ENCODE data around the gene POU4F3. TPM values are rescaled to one million over a fixed set of nuclear protein-coding genes. Genes with fewer than 3 reads are reported as not detected.

Gene POU4F3
- total RNA-seq, 1 donor = not detected

- H3K4me3 ChIP-seq (ENCODE audit: low read depth, low read length) = no peak overlapping the region
- no peak for TF ChIP-seq CTCF (IDR thresholded peaks at IDR 0.05; ENCODE audit: insufficient read depth, low read depth, low read length)
- DNase-seq (ENCODE audit: low read depth) = no peak
Measured at GRCh38 chr5:146327989-146328388, 10.7 kb upstream of the POU4F3 start.

GRCh38 chr5:146329697-146330096, 8.9 kb upstream of the POU4F3 start:
- no peak for DNase-seq (ENCODE audit: low read depth)
- H3K4me3 ChIP-seq (ENCODE audit: low read depth, low read length) = no peak overlapping the region
- TF ChIP-seq CTCF (IDR thresholded peaks at IDR 0.05; ENCODE audit: insufficient read depth, low read depth, low read length) = no peak

- no peak overlapping the region for H3K4me3 ChIP-seq (ENCODE audit: low read depth, low read length)
- no peak for TF ChIP-seq CTCF (IDR thresholded peaks at IDR 0.05; ENCODE audit: insufficient read depth, low read depth, low read length)
- DNase-seq (ENCODE audit: low read depth) = no peak
Measured at GRCh38 chr5:146331423-146331822, 7.2 kb upstream of the POU4F3 start.

GRCh38 chr5:146334074-146334533, 4.5 kb upstream of the POU4F3 start:
- TF ChIP-seq CTCF (IDR thresholded peaks at IDR 0.05; ENCODE audit: insufficient read depth, low read depth, low read length) = no peak
- no peak overlapping the region for H3K4me3 ChIP-seq (ENCODE audit: low read depth, low read length)
- no peak for DNase-seq (ENCODE audit: low read depth)

GRCh38 chr5:146336197-146336596, 2.4 kb upstream of the POU4F3 start:
- H3K4me3 ChIP-seq (ENCODE audit: low read depth, low read length) = no peak overlapping the region
- no peak for TF ChIP-seq CTCF (IDR thresholded peaks at IDR 0.05; ENCODE audit: insufficient read depth, low read depth, low read length)
- DNase-seq (ENCODE audit: low read depth) = no peak

- no peak for DNase-seq (ENCODE audit: low read depth)
- no peak for TF ChIP-seq CTCF (IDR thresholded peaks at IDR 0.05; ENCODE audit: insufficient read depth, low read depth, low read length)
- no peak overlapping the region for H3K4me3 ChIP-seq (ENCODE audit: low read depth, low read length)
Measured at GRCh38 chr5:146337264-146337904, 1.3 kb upstream of the POU4F3 start.

GRCh38 chr5:146337928-146338327, 711 bp upstream of the POU4F3 start:
- TF ChIP-seq CTCF (IDR thresholded peaks at IDR 0.05; ENCODE audit: insufficient read depth, low read depth, low read length) = no peak
- DNase-seq (ENCODE audit: low read depth) = no peak
- H3K4me3 ChIP-seq (ENCODE audit: low read depth, low read length) = no peak overlapping the region
